Left ventricle myocardium inferior (tissue), 1 donor: Measurements from ENCODE around the gene PJA1. TPM values are rescaled to one million over a fixed set of nuclear protein-coding genes. Genes with fewer than 3 reads are reported as not detected.

ENCODE experiments used
- DNase-seq: peaks from one replicate; pipeline ENCODE4 v3.0.0-alpha.2; 2020
- H3K27ac ChIP-seq: fragments of 200-600 bp; replicated peaks from 2 replicates; pipeline ENCODE4 v1.8.0; 2021
- H3K27me3 ChIP-seq: fragments of 200-600 bp; 2 replicates; pipeline ENCODE4 v1.8.0; 2021; ENCODE audit warnings: low read depth
- H3K36me3 ChIP-seq: fragments of 200-600 bp; 2 replicates; pipeline ENCODE4 v1.8.0; 2021
- H3K4me1 ChIP-seq: fragments of 200-600 bp; 2 replicates; pipeline ENCODE4 v1.8.0; 2021
- H3K4me3 ChIP-seq: fragments of 200-600 bp; 2 replicates; pipeline ENCODE4 v1.8.0; 2021; ENCODE audit warnings: mild to moderate bottlenecking, moderate library complexity
- H3K9me3 ChIP-seq: fragments of 200-600 bp; replicated peaks from 2 replicates; pipeline ENCODE4 v1.8.0; 2021
- CTCF ChIP-seq: fragments of 200-600 bp; IDR thresholded peaks from 2 replicates; pipeline ENCODE4 v1.8.0; 2021; ENCODE audit warnings: antibody characterized with exemption, mild to moderate bottlenecking, borderline replicate concordance
- intact Hi-C: fragments of 100-400 bp; cut with micrococcal nuclease; formaldehyde crosslinking; loops from one replicate; pipeline ENCODE4 v1.11.0; 2022
- total RNA-seq: library from RNA; stranded (reverse); fragmentation: NEBNext Ultra II Directional; extraction: Animal tissue kit (Norgen Biotek cat#: 25700); gene quantifications from one replicate; pipeline ENCODE4 v1.2.1, GENCODE V29; 2021
- donor health status: DM: no; HTN: yes; CAD: no; lungs with severe emphysema.

Gene PJA1
- total RNA-seq, 1 donor from 2014 or later: 18.2 TPM

DNA sequence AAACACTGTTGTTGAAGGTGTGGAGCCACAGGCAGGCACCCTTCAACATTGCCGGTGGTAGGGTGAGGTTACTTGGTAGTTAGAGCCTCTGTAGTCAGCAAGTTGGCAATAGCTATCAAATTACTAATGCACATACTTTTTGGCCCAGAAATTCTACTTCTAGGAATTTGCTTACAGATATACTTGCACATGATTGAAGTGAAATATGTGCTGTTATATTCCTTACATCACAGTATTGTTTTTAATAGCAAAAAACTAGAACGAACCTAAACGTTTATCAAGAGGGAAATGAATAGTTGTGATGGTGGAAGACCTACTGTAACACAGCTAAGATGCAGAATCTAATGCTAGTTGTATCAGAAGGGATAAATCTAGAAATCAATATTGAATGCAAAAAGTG lies 7.7 kb upstream of the PJA1 start:
- TF ChIP-seq CTCF: no peak
- H3K27me3 ChIP-seq: no peaks in the 10 kb centered on the region
- DNase-seq: no peak

DNA sequence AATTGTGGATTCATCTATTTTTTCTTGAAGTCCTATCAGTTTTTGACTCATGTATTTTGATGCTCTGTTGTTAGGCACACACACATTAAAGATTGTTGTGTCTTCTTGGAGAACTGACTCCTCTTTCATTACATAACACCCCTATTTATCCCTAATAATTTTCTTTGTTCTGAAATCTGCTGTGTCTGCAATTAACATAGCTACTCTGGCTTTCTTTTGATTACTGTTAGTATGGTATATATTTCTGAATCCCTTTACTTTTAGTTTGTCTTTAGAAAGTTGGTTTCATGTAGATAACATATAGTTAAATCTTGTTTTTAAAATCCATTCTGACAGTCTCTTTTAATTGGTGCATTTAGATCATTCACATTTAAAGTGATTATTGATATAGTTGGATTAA lies 5.1 kb upstream of the PJA1 start:
- intact Hi-C loops: no loop called here

More for the DNA sequence above, 7.7 kb upstream of the PJA1 start:
- no peaks in the 10 kb centered on the region for H3K9me3 ChIP-seq
- intact Hi-C loops: no loop called here
- no peaks in the 10 kb centered on the region for H3K36me3 ChIP-seq
- no peaks in the 10 kb centered on the region for H3K4me1 ChIP-seq
- H3K4me3 ChIP-seq: no peak overlapping the region
- no peak overlapping the region for H3K27ac ChIP-seq

GRCh38 chrX:69163936-69164741 lies 1.1 kb downstream of the PJA1 start:
- intact Hi-C loops: no loop called here
- Histone ChIP-seq H3K4me3 (peak overlapping the region; percentile 80), H3K27me3 (no peaks in the 10 kb centered on the region), H3K36me3 (no peaks in the 10 kb centered on the region), H3K27ac (no peak overlapping the region), H3K4me1 (peaks cover 6% of the 10 kb centered on the region), H3K9me3 (no peaks in the 10 kb centered on the region)
- no peak for TF ChIP-seq CTCF
- DNase-seq: no peak

More for the DNA sequence above, 5.1 kb upstream of the PJA1 start:
- Histone ChIP-seq H3K9me3 (no peaks in the 10 kb centered on the region), H3K27me3 (no peaks in the 10 kb centered on the region), H3K27ac (no peak overlapping the region), H3K36me3 (no peaks in the 10 kb centered on the region), H3K4me1 (peaks cover 4% of the 10 kb centered on the region), H3K4me3 (no peak overlapping the region)
- no peak for TF ChIP-seq CTCF
- DNase-seq: no peak

- no peak overlapping the region for H3K27ac ChIP-seq
- peaks cover 12% of the 10 kb centered on the region for H3K4me1 ChIP-seq
- no peak overlapping the region for H3K4me3 ChIP-seq
- H3K9me3 ChIP-seq: no peaks in the 10 kb centered on the region
- intact Hi-C loops: no loop called here
- no peak for TF ChIP-seq CTCF
- H3K27me3 ChIP-seq: no peaks in the 10 kb centered on the region
- no peaks in the 10 kb centered on the region for H3K36me3 ChIP-seq
- DNase-seq: no peak
Measured at GRCh38 chrX:69162361-69162865, 2.8 kb downstream of the PJA1 start.

- no peak for TF ChIP-seq CTCF
- no peaks in the 10 kb centered on the region for H3K27me3 ChIP-seq
- DNase-seq: no peak
- intact Hi-C loops: no loop called here
- H3K9me3 ChIP-seq: no peaks in the 10 kb centered on the region
- H3K4me3 ChIP-seq: no peak overlapping the region
- no peak overlapping the region for H3K27ac ChIP-seq
- H3K36me3 ChIP-seq: no peaks in the 10 kb centered on the region
- H3K4me1 ChIP-seq: peaks cover 12% of the 10 kb centered on the region
Measured at GRCh38 chrX:69161786-69162349, 3.4 kb downstream of the PJA1 start.
